ENCODE data around the gene RNU5B-1. TPM values are rescaled to one million over a fixed set of nuclear protein-coding genes. Genes with fewer than 3 reads are reported as not detected.
"Not testable (repeated sequence)": the region's sequence is repeated elsewhere in the genome, so short reads cannot be mapped to it uniquely, and the experiment has no call there.

Gene RNU5B-1
- total RNA-seq, 1 donor from 2014 or later = 11.4 TPM

DNA sequence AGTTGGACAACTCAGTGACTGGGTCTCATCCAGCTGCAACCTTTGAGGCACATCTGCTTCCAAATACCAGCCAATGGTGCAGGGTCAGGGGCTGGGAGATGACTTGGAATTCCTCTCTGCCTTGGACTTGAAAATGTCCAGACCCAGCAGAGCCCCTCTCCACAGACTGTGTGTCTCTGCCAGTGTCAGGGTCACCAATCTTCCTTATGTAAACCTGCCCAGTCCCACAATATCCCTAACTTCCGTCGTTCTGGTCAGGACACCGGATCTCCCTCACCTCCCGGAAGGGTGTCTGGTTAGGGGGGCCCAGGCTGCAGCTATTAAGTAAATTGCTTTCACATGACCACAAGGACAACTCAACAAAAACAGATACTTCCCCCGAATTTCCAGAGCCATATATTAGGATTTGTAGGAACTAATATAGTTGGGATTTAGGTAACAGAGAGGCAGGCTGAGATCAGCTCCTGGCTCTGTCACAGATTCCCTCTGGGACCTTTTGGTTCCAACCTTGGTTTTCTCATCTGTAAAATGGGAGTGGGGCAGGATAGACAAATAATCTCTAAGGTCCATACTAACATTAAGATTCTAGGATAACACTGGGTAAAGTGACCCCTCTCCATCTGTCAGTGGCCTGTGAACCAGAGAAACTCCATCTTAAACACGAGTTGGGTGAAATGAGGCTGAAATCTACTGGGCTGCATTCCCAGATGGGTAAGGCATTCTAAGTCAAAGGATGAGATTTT lies 42.5 kb downstream of the RNU5B-1 start:
- no peak overlapping the region for H3K27ac Mint-ChIP-seq (ENCODE audit: unreplicated experiment)
- H3K9me3 Mint-ChIP-seq (ENCODE audit: low read depth) = no peaks in the 10 kb centered on the region
- no peaks in the 10 kb centered on the region for H3K4me1 Mint-ChIP-seq (ENCODE audit: low read depth)
- H3K27me3 Mint-ChIP-seq (ENCODE audit: low read depth) = peaks cover 3% of the 10 kb centered on the region
- DNase-seq (ENCODE audit: low spot score) = no peak
- H3K4me3 Mint-ChIP-seq (ENCODE audit: unreplicated experiment) = no peak overlapping the region
- H3K36me3 Mint-ChIP-seq (ENCODE audit: low read depth) = no peaks in the 10 kb centered on the region
- no peak for TF ChIP-seq CTCF (IDR thresholded peaks at IDR 0.05)

GRCh38 chr15:65347756-65348155 lies 43.3 kb downstream of the RNU5B-1 start:
- H3K9me3 Mint-ChIP-seq (ENCODE audit: low read depth); H3K36me3 Mint-ChIP-seq (ENCODE audit: low read depth); H3K4me3 Mint-ChIP-seq (ENCODE audit: unreplicated experiment); H3K27ac Mint-ChIP-seq (ENCODE audit: unreplicated experiment); H3K4me1 Mint-ChIP-seq (ENCODE audit: low read depth); DNase-seq (ENCODE audit: low spot score); H3K27me3 Mint-ChIP-seq (ENCODE audit: low read depth): not testable (repeated sequence)

- no peaks in the 10 kb centered on the region for H3K36me3 Mint-ChIP-seq (ENCODE audit: low read depth)
- no peaks in the 10 kb centered on the region for H3K9me3 Mint-ChIP-seq (ENCODE audit: low read depth)
- no peak overlapping the region for H3K27ac Mint-ChIP-seq (ENCODE audit: unreplicated experiment)
- DNase-seq (ENCODE audit: low spot score) = no peak
- H3K4me1 Mint-ChIP-seq (ENCODE audit: low read depth) = no peaks in the 10 kb centered on the region
- H3K27me3 Mint-ChIP-seq (ENCODE audit: low read depth) = peaks cover 3% of the 10 kb centered on the region
- no peak for TF ChIP-seq CTCF (IDR thresholded peaks at IDR 0.05)
- H3K4me3 Mint-ChIP-seq (ENCODE audit: unreplicated experiment) = no peak overlapping the region
Measured at GRCh38 chr15:65349338-65349737, 44.9 kb downstream of the RNU5B-1 start.

- H3K9me3 Mint-ChIP-seq (ENCODE audit: low read depth); H3K4me3 Mint-ChIP-seq (ENCODE audit: unreplicated experiment); DNase-seq (ENCODE audit: low spot score); H3K36me3 Mint-ChIP-seq (ENCODE audit: low read depth); H3K27ac Mint-ChIP-seq (ENCODE audit: unreplicated experiment); H3K4me1 Mint-ChIP-seq (ENCODE audit: low read depth): not testable (repeated sequence)
- peaks cover 11% of the 10 kb centered on the region for H3K27me3 Mint-ChIP-seq (ENCODE audit: low read depth)
Measured at GRCh38 chr15:65351972-65352371, 47.5 kb downstream of the RNU5B-1 start.

Other genes with a start within 250 kb of the RNU5B-1 start
- gene RASL12, start 236.7 kb upstream of the RNU5B-1 start, total RNA-seq = 1.7 to 13.1 TPM (median 12.7 TPM) in 3 replicates
- gene KBTBD13, start 227.9 kb upstream of the RNU5B-1 start, total RNA-seq = not detected in 3 replicates
- gene UBAP1L, start 189.5 kb upstream of the RNU5B-1 start, total RNA-seq = 2.3 to 4.8 TPM (median 2.5 TPM) in 3 replicates
- gene PDCD7, start 170.9 kb upstream of the RNU5B-1 start, total RNA-seq = 14.7 to 24.5 TPM (median 15.1 TPM) in 3 replicates
- 40.7 to 41.9 TPM (median 41.4 TPM) in 3 replicates for gene CLPX, start 119.3 kb upstream of the RNU5B-1 start, total RNA-seq
- gene CILP, start 93.2 kb upstream of the RNU5B-1 start, total RNA-seq = 0.17 to 0.22 TPM (median 0.21 TPM) in 3 replicates
- 7.1 to 8.7 TPM (median 8.2 TPM) in 3 replicates for gene PARP16, start 17.8 kb upstream of the RNU5B-1 start, total RNA-seq
- not detected in 3 replicates for gene RNU5A-1, start 8.6 kb upstream of the RNU5B-1 start, total RNA-seq
- gene IGDCC3, start 73.3 kb downstream of the RNU5B-1 start, total RNA-seq = 0.13 to 0.31 TPM (median 0.27 TPM) in 3 replicates
- gene IGDCC4, start 118.3 kb downstream of the RNU5B-1 start, total RNA-seq = 41.4 to 48.6 TPM (median 47.2 TPM) in 3 replicates
- 26.5 to 31.8 TPM (median 31.3 TPM) in 3 replicates for gene DPP8, start 213.0 kb downstream of the RNU5B-1 start, total RNA-seq
- 68.2 to 80.4 TPM (median 69.9 TPM) in 3 replicates for gene HACD3, start 225.8 kb downstream of the RNU5B-1 start, total RNA-seq